H1 (cell line): ENCODE measurements around the gene CLVS2. TPM values are rescaled to one million over a fixed set of nuclear protein-coding genes. Genes with fewer than 3 reads are reported as not detected.

Source experiments
- KDM4A ChIP-seq: IDR thresholded peaks from one replicate; pipeline ENCODE4 v1.7.1; 2012; ENCODE audit warnings: low read depth, mild to moderate bottlenecking, moderate library complexity, low read length, inconsistent platforms; ENCODE audit not compliant: severe bottlenecking
- polyA plus RNA-seq, 7 experiments: library from polyadenylated mRNA; depleted of rRNA in 3 of 7; stranded (reverse) in 5 of 7; unstranded in 2 of 7; fragments of >200 nt in 5 of 7; fragments of 200-250 nt in 2 of 7; gene quantifications; 1 replicate in 5 of 7; 2 replicates in 1 of 7; 4 replicates in 1 of 7; pipeline versions ENCODE4 v1.2.1 to v1.2.3, GENCODE V29; 2011 to 2013; ENCODE audit warnings: missing spikeins in 2 of 7, mixed read lengths in 2 of 7
- total RNA-seq: library from RNA; stranded (reverse); fragmentation: NEBNext Ultra II Directional; extraction: Animal tissue kit (Norgen Biotek cat#: 25700); gene quantifications from 2 replicates; pipeline ENCODE4 v1.2.1, GENCODE V29; 2021
- TF ChIP-seq, protein P1 (sequence below): IDR thresholded peaks from 2 replicates; pipeline ENCODE4 v1.6.1; 2012; ENCODE audit warnings: low read length, inconsistent platforms
- TF ChIP-seq, protein P2 (sequence below), 3 experiments: IDR thresholded peaks; 1 replicate in 2 of 3; 2 replicates in 1 of 3; pipeline versions ENCODE4 v1.5.1 to v1.6.1; 2011; ENCODE audit warnings: low read length in 3 of 3, mild to moderate bottlenecking in 3 of 3, inconsistent platforms in 2 of 3, low read depth in 1 of 3, moderate library complexity in 1 of 3; ENCODE audit not compliant: insufficient read depth in 1 of 3; ENCODE audit errors: control extremely low read depth in 1 of 3

The CLVS2 gene
- total and polyA plus RNA-seq, 2 of the 8 experiments (the other 6 are each of a cell fraction or from before 2014, with no cell fraction given): 0.30 to 0.73 TPM

DNA sequence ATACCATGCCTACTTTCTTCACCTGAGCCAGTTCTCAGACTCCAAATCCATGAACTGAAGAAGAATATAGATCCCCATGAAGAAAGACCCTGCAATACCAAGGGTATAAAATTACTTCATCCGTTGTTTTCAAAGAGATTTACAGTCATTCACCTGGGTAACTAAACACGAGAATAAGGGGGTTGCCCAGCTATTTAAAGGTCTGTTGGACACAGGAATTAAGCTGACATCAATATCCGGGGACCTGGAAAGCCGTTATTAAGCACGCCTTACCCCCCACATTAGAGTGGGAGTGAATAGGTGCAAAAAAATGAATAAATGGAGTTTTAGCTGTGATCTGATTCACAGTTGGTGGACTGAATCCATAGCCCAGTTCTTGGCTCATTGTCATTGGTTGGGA, 28.9 kb downstream of the CLVS2 start (continued):
- TF ChIP-seq, protein P1, sequence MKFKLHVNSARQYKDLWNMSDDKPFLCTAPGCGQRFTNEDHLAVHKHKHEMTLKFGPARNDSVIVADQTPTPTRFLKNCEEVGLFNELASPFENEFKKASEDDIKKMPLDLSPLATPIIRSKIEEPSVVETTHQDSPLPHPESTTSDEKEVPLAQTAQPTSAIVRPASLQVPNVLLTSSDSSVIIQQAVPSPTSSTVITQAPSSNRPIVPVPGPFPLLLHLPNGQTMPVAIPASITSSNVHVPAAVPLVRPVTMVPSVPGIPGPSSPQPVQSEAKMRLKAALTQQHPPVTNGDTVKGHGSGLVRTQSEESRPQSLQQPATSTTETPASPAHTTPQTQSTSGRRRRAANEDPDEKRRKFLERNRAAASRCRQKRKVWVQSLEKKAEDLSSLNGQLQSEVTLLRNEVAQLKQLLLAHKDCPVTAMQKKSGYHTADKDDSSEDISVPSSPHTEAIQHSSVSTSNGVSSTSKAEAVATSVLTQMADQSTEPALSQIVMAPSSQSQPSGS: no peak
- no peak for TF ChIP-seq KDM4A
- TF ChIP-seq, protein P2, sequence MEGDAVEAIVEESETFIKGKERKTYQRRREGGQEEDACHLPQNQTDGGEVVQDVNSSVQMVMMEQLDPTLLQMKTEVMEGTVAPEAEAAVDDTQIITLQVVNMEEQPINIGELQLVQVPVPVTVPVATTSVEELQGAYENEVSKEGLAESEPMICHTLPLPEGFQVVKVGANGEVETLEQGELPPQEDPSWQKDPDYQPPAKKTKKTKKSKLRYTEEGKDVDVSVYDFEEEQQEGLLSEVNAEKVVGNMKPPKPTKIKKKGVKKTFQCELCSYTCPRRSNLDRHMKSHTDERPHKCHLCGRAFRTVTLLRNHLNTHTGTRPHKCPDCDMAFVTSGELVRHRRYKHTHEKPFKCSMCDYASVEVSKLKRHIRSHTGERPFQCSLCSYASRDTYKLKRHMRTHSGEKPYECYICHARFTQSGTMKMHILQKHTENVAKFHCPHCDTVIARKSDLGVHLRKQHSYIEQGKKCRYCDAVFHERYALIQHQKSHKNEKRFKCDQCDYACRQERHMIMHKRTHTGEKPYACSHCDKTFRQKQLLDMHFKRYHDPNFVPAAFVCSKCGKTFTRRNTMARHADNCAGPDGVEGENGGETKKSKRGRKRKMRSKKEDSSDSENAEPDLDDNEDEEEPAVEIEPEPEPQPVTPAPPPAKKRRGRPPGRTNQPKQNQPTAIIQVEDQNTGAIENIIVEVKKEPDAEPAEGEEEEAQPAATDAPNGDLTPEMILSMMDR (IDR thresholded peaks at IDR 0.05; ENCODE audit: control extremely low read depth in 1 of 3, insufficient read depth in 1 of 3, low read depth in 1 of 3, low read length in 3 of 3): no peak
